Heart left ventricle (tissue), 16 donors: ENCODE results near the gene FOXK1. TPM values are rescaled to one million over a fixed set of nuclear protein-coding genes. Genes with fewer than 3 reads are reported as not detected.

ENCODE experiments used
- ATAC-seq, 4 donors: fragments of 200-7000 bp; cut with Tn5 transposase; one replicate each; pipeline ENCODE4 v1.9.1; 2020 to 2022; ENCODE audit warnings: moderate library complexity in 4 of 4, mild to moderate bottlenecking in 3 of 4, moderate number of reproducible peaks in 1 of 4
- DNase-seq, 5 donors: peaks; one replicate each; pipeline ENCODE4 v3.0.0-alpha.2; 2020
- H3K27ac ChIP-seq, 12 donors: fragments of 200-600 bp; sonication (generic) in 4 of 12; one replicate each; pipeline versions ENCODE4 v1.5.0 to v1.8.0; 2016 to 2022; ENCODE audit warnings: mild to moderate bottlenecking in 2 of 12
- H3K27me3 ChIP-seq, 9 donors: fragments of 200-600 bp; sonication (generic) in 2 of 9; one replicate each; pipeline versions ENCODE4 v1.5.1 to v1.8.0; 2016 to 2022; ENCODE audit warnings: mild to moderate bottlenecking in 3 of 9
- H3K36me3 ChIP-seq, 9 donors: fragments of 200-600 bp; sonication (generic) in 2 of 9; one replicate each; pipeline versions ENCODE4 v1.5.0 to v1.8.0; 2018 to 2022; ENCODE audit warnings: mild to moderate bottlenecking in 2 of 9
- H3K4me1 ChIP-seq, 12 donors: fragments of 200-600 bp; sonication (generic) in 4 of 12; one replicate each; pipeline versions ENCODE4 v1.5.0 to v1.8.0; 2016 to 2022; ENCODE audit warnings: mild to moderate bottlenecking in 3 of 12
- H3K4me3 ChIP-seq, 12 donors: fragments of 200-600 bp; sonication (generic) in 4 of 12; one replicate each; pipeline versions ENCODE4 v1.5.0 to v1.8.0; 2017 to 2022; ENCODE audit warnings: mild to moderate bottlenecking in 9 of 12, moderate library complexity in 4 of 12
- H3K9me3 ChIP-seq, 12 donors: fragments of 200-600 bp; sonication (generic) in 4 of 12; one replicate each; pipeline versions ENCODE4 v1.5.0 to v1.8.0; 2016 to 2022; ENCODE audit warnings: mild to moderate bottlenecking in 1 of 12
- CTCF ChIP-seq, 12 donors: fragments of 200-600 bp; sonication (generic) in 4 of 12; IDR thresholded peaks; one replicate each; pipeline versions ENCODE4 v1.5.0 to v1.8.0; 2018 to 2022; ENCODE audit warnings: antibody characterized with exemption in 12 of 12, mild to moderate bottlenecking in 5 of 12
- POLR2A ChIP-seq, 2 donors: fragments of 450-650 bp; IDR thresholded peaks; one replicate each; pipeline ENCODE4 v1.6.1; 2017; ENCODE audit warnings: antibody characterized with exemption in 2 of 2, mild to moderate bottlenecking in 2 of 2, moderate library complexity in 2 of 2
- WGBS, 4 donors: extraction: QIAGEN DNeasy Blood & Tissue Kit in 2 of 4; methylation state at CpG; one replicate each; pipeline versions ENCODE4 v1.1.5 to v1.1.7; 2013 to 2018; 5-methylcytosine and 5-hydroxymethylcytosine counted together
- intact Hi-C, 10 donors: fragments of 100-400 bp; cut with DNase I; formaldehyde crosslinking; loops; one replicate each; pipeline versions ENCODE4 v1.11.1 to v1.14.2; 2022
- polyA plus RNA-seq, 2 donors: library from polyadenylated mRNA; stranded (reverse); fragments of 200-250 nt; gene quantifications; one replicate each; pipeline ENCODE4 v1.2.3, GENCODE V29; 2013
- total RNA-seq, 9 donors: library from RNA; depleted of rRNA in 2 of 9; stranded (reverse); fragments of >200 nt in 2 of 9; fragmentation: NEBNext Ultra II Directional in 3 of 9; extraction: Animal tissue kit (Norgen Biotek cat#: 25700) in 3 of 9; gene quantifications; one replicate each; pipeline versions ENCODE4 v1.1.0 to v1.2.4, GENCODE V29; 2016 to 2023
- donor health status: ischemic (EF 13 %, LVEDD 7.1; RV severe dilation, severe dysfunction).
- donor health status: healthy with polysubstance abuse.
- donor health status: DM: no; HTN: yes; CAD: no.
- donor health status: DM: no; HTN: no; CAD: no.
- donor health status: ischemic (EF 25% LVEDD 6.9; RV normal size, moderate dysfunction).
- donor health status: ischemic (EF 25% LVEDD 5.7; RV mildly dilated, moderate dysfunction).
- donor health status: healthy.
- donor health status: DM: yes; HTN: yes; CAD: no.
- donor health status: ischemic (EF 35%, LVEDD 5.7; RV mildly dilated, moderate dysfunction).
- donor health status: nonischemic (EF 11% LVEDD 7.7; RV severe dilation, severe dysfunction).
- donor health status: DM: yes; HTN: yes; CAD: no.
- donor health status: PGD.
- donor health status: ischemic (EF 29% LVEDD 5.4; RV normal size, mild dysfunction).
- donor health status: nonischemic (EF 23%, LVEDD 6.1; RV moderate dilation, normal function).

Gene FOXK1
- total and polyA plus RNA-seq, 11 donors, result 9.3 to 43.7 (median 19.8) TPM

GRCh38 chr7:4808026-4808425 lies 125.9 kb downstream of the FOXK1 start:
- peak in 2 of 4 donors; percentile 5 to 8 for ATAC-seq
- H3K4me1 ChIP-seq, result peaks cover 0 to 4% (median 0%) of the 10 kb centered on the region in 12 donors
- DNase-seq, result no peak
- H3K27me3 ChIP-seq, result peaks cover 0 to 12% (median 0%) of the 10 kb centered on the region in 9 donors
- no peak for TF ChIP-seq CTCF (IDR thresholded peaks at IDR 0.05)
- no peak for TF ChIP-seq POLR2A (IDR thresholded peaks at IDR 0.05)
- peaks cover 0 to 12% (median 0%) of the 10 kb centered on the region in 9 donors for H3K36me3 ChIP-seq
- WGBS, 4 donors, result 67 to 84% (median 72%) methylated on average over 5 of the region's 5 CpGs
- intact Hi-C loops, result no loop called here
- peaks cover 0 to 3% (median 0%) of the 10 kb centered on the region in 12 donors for H3K9me3 ChIP-seq
- H3K4me3 ChIP-seq, result no peak overlapping the region
- peak overlapping the region in 4 of 12 donors; percentile 3 to 60 (median 38) for H3K27ac ChIP-seq

- Histone ChIP-seq H3K4me3 (peak overlapping the region in 1 of 12 donors; percentile 29), H3K9me3 (peaks cover 0 to 4% (median 0%) of the 10 kb centered on the region in 12 donors), H3K36me3 (peaks cover 0 to 17% (median 0%) of the 10 kb centered on the region in 9 donors), H3K27ac (peak overlapping the region in 4 of 12 donors; percentile 3 to 76 (median 40)), H3K27me3 (peaks cover 0 to 12% (median 0%) of the 10 kb centered on the region in 9 donors), H3K4me1 (peaks cover 0 to 4% (median 0%) of the 10 kb centered on the region in 12 donors)
- TF ChIP-seq POLR2A (IDR thresholded peaks at IDR 0.05) (no peak), CTCF (IDR thresholded peaks at IDR 0.05) (no peak)
- intact Hi-C loops, result no loop called here
- whole genome bisulfite sequencing, 4 donors, result 79 to 89% (median 87%) methylated on average over 37 of the region's 37 CpGs
- ATAC-seq (no peak), DNase-seq (no peak)
These were observed 126.5 kb downstream of the FOXK1 start for GRCh38 chr7:4808565-4808964.

GRCh38 chr7:4809091-4809591 lies 127.0 kb downstream of the FOXK1 start:
- TF ChIP-seq CTCF (IDR thresholded peaks at IDR 0.05), result no peak
- TF ChIP-seq POLR2A (IDR thresholded peaks at IDR 0.05), result no peak
- H3K4me1 ChIP-seq, result peaks cover 0 to 4% (median 0%) of the 10 kb centered on the region in 12 donors
- H3K27me3 ChIP-seq, result peaks cover 0 to 12% (median 0%) of the 10 kb centered on the region in 9 donors
- peaks cover 0 to 21% (median 0%) of the 10 kb centered on the region in 9 donors for H3K36me3 ChIP-seq
- peaks cover 0 to 4% (median 0%) of the 10 kb centered on the region in 12 donors for H3K9me3 ChIP-seq
- DNase-seq (peak in 3 of 5 donors; percentile 60 to 68 (median 61)), ATAC-seq (peak in 1 of 4 donors; percentile 62)
- peak overlapping the region in 9 of 12 donors; percentile 25 to 76 (median 64) for H3K27ac ChIP-seq
- H3K4me3 ChIP-seq, result peak overlapping the region in 7 of 12 donors; percentile 15 to 45 (median 28)
- intact Hi-C loops, result no loop called here
- WGBS, 4 donors, result 67 to 74% (median 71%) methylated on average over 33 to 38 of the region's 38 CpGs

DNA sequence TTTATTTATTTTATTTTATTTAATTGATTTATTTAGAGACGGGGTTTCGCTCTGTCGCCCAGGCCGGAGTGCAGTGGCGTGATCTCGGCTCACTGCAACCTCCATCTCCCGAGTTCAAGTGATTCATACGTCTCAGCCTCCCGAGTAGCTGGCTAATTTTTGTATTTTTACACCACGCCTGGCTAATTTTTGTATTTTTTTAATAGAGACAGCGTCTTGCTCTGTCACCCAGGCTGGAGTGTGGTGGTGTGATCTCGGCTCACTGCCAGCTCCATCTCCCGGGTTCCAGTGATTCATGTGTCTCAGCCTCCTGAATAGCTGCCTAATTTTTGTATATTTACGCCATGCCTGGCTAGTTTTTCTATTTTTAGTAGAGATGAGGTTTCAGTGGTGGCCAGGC lies 127.6 kb downstream of the FOXK1 start:
- WGBS, 4 donors, result 67 to 89% (median 86%) methylated on average over 14 of the region's 14 CpGs
- Histone ChIP-seq H3K4me3 (peak overlapping the region in 4 of 12 donors; percentile 25 to 45 (median 34)), H3K36me3 (peaks cover 0 to 21% (median 0%) of the 10 kb centered on the region in 9 donors), H3K4me1 (peaks cover 0 to 4% (median 0%) of the 10 kb centered on the region in 12 donors), H3K27ac (peak overlapping the region in 6 of 12 donors; percentile 4 to 76 (median 64)), H3K9me3 (peaks cover 0 to 4% (median 0%) of the 10 kb centered on the region in 12 donors), H3K27me3 (peaks cover 0 to 12% (median 0%) of the 10 kb centered on the region in 9 donors)
- no peak for TF ChIP-seq CTCF (IDR thresholded peaks at IDR 0.05)
- intact Hi-C loops, result no loop called here
- DNase-seq, result no peak
- ATAC-seq, result no peak
